Stimulated activated naive CD8-positive, alpha-beta T cell treated with anti-CD3 and anti-CD28 coated beads, Interleukin-15, Interleukin-2, amounts not matched to agents 100 U/mL and 50 U/mL, for 24 hours (primary cell): Measurements from ENCODE around the gene UGT1A9.
"Not testable (repeated sequence)": the region's sequence is repeated elsewhere in the genome, so short reads cannot be mapped to it uniquely, and the experiment has no call there.

Experiments used
- ATAC-seq: fragments of 150-1000 bp; cut with Tn5 transposase; one replicate; pipeline ENCODE4 v1.10.0; 2021
- DNase-seq: peaks from one replicate; pipeline ENCODE4 v3.0.0; 2021

The UGT1A9 gene

DNA sequence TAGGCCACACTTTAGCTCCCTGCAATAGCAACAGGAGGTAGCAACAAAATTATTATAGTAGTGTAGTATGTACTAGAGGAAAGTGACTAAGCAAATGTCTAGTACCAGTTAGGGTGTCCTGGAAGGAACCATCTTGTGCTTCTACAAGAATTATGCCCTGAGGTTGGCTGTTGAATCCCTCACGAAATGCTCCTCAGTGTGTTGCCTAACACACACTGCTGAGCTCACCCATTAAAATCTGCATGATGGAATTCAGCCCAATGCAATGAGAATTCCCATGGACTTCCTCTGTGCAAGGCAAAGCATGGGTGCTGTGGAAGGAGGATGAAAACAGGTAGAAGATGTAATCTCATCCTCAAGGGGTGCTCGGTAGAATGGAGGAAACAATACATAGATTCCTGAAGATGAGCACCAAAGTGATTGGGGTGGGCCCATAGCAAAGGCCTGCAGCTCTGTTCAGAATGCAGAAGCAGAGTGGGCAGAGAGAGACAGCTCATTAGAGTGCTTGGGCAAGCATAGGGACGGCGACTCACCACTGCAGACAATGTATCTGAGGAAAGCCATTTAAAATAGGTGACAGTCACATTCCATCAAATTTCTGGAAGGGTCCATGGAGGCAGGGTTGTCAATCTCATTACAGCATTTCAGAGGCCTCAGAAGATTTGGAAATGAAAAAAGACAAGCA lies 8.8 kb downstream of the UGT1A9 start:
- no peak for ATAC-seq

GRCh38 chr2:233681521-233682099 lies 9.9 kb downstream of the UGT1A9 start, which contains the start of gene UGT1A7:
TSS of gene UGT1A7 (plus strand) at chr2:233681901. CDS start at chr2:233681938, 37 bp downstream.
- ATAC-seq (no peak), DNase-seq (no peak)

More for the DNA sequence above, 8.8 kb downstream of the UGT1A9 start:
- DNase-seq: no peak

GRCh38 chr2:233684640-233685039 lies 12.9 kb downstream of the UGT1A9 start:
- DNase-seq (no peak), ATAC-seq (no peak)

- DNase-seq (no peak), ATAC-seq (no peak)
Observed at GRCh38 chr2:233686928-233687327, 15.2 kb downstream of the UGT1A9 start.

GRCh38 chr2:233688341-233688740 lies 16.6 kb downstream of the UGT1A9 start:
- DNase-seq: no peak
- ATAC-seq: no peak

DNA sequence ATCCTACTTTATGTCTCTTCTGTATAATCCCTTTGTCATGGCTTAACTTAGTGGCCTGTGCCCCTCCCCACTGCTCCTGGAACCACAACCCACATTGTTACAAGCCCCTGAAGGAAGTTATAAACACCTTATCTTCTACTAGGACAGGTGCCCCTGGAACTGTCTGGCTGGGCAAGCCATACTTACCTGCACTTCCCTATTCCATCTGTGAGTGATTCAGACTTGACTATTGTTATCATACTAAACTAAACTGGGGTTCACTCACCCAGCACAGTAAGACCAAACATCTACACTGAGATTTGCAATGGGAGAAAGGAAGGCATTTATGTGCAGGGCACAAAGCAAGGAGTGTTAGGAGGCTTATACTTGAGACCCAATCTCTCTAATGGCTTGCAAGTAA lies 17.3 kb downstream of the UGT1A9 start:
- ATAC-seq (no peak), DNase-seq (no peak)

DNA sequence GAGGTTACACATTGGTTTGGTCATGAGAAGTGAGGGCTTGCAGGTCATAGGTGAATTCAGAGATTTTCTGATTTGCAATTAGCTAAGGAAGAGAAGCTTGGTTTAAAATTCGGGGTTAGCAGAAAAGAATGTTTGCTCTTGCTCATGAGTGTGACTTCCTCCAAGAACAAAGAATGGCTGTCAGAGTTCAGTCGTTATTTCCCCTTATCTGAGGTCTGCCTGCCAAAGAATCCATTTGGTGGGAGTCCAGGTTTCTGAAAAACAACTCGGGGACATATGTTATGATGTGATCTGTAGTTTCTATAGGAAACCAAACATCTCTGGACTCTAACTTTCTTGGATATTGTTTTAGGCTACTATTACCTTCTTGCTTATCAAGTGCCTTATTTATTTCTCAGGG lies 17.8 kb downstream of the UGT1A9 start:
- no peak for ATAC-seq
- DNase-seq: no peak

DNA sequence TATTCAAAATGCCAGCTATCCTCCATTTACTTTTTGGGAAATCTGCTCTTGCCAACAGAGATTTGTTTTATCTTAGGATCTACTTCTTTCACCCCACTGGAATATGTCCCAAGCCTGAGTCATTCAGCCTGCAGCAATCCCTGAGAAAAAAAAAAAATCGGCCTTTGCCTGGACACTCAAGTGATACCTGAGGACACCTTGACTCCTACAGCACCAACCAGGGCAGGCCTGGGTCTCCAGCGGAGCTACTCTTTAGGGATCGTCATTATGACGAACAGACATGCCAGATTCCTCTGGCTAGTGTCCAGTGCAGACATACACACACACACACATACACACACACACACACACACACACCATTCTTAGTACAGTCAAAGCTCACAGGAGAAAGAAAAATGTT lies 18.7 kb downstream of the UGT1A9 start:
- DNase-seq (no peak), ATAC-seq (no peak)

GRCh38 chr2:233691443-233692433 lies 20.0 kb downstream of the UGT1A9 start:
- ATAC-seq: no peak

GRCh38 chr2:233692648-233693047 lies 20.9 kb downstream of the UGT1A9 start, which contains the start of gene UGT1A6:
TSS of gene UGT1A6 (plus strand) at chr2:233692890. CDS start at chr2:233693005, 115 bp downstream.
- DNase-seq: no peak

More at GRCh38 chr2:233691443-233692433, 20.0 kb downstream of the UGT1A9 start:
- DNase-seq: no peak

GRCh38 chr2:233693963-233694362 lies 22.3 kb downstream of the UGT1A9 start:
- ATAC-seq: no peak
- no peak for DNase-seq

More at GRCh38 chr2:233692648-233693047, 20.9 kb downstream of the UGT1A9 start, which contains the start of gene UGT1A6:
- ATAC-seq: no peak

DNA sequence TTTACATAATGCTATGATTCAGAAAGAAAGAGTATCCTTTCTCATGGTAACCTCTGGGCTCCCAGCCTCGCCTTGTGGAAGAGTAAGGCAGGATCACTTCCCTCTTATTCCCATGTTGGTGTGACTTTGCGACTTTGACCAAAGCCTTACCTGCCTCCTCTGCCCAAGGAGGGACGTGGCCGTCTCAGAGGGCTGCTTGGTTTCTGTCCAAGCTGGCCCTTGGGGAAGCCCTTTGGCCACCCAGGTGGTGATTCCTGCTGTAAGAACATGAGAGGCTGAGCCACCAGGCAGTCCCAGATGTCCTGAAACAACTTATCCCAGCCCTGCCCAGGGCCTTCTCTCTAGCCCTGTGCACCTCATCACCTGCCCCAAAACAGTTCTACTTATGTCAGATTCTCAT lies 27.0 kb downstream of the UGT1A9 start:
- ATAC-seq (no peak), DNase-seq (no peak)

DNA sequence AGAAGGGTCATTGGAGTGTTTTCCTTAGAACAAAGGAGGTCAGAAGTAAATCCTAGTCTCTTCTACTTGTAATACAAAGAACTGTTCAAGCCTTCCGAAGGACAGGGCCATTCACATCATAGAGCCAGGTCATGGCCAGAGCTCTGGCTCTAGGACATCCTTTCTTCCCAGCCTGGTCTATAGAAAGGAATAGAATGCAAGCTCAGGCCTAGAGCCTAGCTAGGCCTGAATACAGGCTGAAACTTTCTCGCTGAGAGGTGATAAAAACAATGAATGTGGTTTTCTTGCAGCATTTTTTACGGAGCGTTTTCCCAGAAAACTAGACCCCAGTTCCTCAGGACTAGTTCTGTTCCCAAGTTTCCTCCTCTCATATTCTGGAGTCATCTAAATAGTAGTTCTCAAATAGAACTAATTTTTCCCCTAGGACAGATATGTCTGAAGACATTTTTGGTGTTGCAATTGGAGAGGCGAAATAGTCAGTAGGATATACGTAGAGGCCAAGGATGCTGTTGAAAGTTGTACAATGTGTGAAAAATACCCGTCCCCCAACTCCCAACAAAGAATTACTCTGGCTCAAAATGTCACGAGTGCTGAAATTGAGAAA lies 27.8 kb downstream of the UGT1A9 start:
- ATAC-seq: no peak
- DNase-seq: no peak

GRCh38 chr2:233700028-233700635 lies 28.4 kb downstream of the UGT1A9 start:
- DNase-seq (no peak), ATAC-seq (no peak)

DNA sequence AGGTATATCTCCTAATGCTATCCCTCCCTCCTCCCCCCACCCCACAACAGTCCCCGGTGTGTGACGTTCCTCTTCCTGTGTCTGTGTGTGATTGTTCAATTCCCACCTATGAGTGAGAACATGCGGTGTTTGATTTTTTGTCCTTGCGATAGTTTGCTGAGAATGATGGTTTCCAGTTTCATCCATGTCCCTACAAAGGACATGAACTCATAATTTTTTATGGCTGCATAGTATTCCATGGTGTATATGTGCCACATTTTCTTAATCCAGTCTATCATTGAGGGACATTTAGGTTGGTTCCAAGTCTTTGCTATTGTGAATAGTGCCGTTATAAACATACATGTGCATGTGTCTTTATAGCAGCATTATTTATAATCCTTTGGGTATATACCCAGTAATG lies 29.1 kb downstream of the UGT1A9 start:
- not testable (repeated sequence) for ATAC-seq

DNA sequence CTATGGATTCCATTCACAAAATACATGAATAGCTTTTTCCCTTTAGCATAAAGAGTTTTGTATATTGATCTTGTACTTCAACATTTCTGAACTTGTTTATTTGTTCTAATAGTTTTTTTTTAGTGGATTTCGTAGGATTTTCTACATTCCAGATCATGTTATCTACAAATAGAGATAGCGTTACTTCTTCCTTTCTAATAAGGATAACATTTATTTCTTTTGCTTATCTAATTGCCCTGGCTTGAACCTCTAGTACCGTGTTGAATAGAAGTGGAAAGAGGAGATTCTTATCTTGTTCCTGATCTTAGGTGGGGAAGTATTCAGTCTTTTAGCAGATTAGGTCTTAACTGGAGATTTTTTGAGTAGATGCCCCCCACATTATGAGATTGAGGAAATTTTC lies 30.5 kb downstream of the UGT1A9 start:
- DNase-seq: no peak

More for the DNA sequence above, 29.1 kb downstream of the UGT1A9 start:
- DNase-seq: not testable (repeated sequence)

GRCh38 chr2:233705911-233706506 lies 34.3 kb downstream of the UGT1A9 start:
- DNase-seq (no peak), ATAC-seq (no peak)

More for the DNA sequence above, 30.5 kb downstream of the UGT1A9 start:
- ATAC-seq: no peak

GRCh38 chr2:233706720-233707119 lies 35.0 kb downstream of the UGT1A9 start:
- DNase-seq (no peak), ATAC-seq (no peak)

DNA sequence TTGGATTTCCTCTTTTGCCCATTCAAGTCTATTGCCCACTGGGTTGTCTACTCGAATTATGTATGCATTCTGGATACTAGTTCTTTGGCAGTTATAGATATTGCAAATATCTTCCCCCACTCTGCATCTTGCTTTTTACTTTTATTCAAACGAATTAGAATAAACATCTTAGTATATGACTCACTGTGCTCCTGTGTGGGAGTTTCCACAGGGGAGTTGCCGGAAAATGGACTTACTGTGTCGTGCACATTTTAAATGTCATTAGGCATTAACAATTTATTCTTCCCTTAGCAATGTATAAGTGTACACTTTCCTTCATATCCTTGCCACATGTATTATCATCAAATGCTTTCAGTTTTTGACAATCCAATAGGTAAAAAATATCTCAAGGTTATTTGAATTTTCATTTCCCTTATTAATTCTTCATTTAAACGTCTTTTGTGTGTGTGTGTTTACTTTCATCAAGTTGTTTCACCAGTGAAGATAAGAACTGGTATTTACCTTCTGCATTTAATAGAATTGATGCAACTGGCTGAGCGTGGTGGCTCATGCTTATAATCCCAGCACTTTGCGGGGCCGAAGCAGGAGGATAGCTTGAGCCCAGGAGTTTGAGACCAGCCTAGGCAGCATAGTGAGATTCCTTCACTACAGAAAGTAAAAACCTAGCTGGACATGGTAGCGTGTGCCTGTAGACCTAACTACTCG lies 36.4 kb downstream of the UGT1A9 start:
- no peak for DNase-seq
- no peak for ATAC-seq

DNA sequence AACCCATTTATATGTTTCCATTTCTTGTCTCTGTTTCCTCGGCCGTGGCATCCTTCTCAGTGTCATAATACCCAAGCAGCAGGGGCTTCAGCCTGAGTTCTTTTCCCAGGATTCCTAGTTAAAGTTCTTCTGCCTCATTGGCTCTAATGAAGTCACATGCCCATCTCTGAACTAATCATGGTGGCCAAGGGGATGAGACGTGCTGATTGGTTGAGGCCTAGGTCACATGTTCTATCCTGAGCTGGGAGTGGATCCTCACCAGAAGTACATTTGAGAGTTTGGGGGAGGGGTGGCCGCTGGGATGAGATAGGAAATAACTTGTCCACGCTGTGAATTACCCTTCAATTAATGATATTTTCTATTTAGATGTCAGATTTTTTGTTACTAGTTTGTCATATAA lies 37.2 kb downstream of the UGT1A9 start:
- DNase-seq (no peak), ATAC-seq (no peak)
